NCI-H128 (cell line): ENCODE data around the gene CXXC1.
"Not testable (repeated sequence)": the region's sequence is repeated elsewhere in the genome, so short reads cannot be mapped to it uniquely, and the experiment has no call there.

ENCODE experiments used
- DNase-seq: peaks from one replicate; lab custom pipeline; 2025; ENCODE audit not compliant: unreplicated experiment; lab: John Stamatoyannopoulos, UW

The CXXC1 gene

DNA sequence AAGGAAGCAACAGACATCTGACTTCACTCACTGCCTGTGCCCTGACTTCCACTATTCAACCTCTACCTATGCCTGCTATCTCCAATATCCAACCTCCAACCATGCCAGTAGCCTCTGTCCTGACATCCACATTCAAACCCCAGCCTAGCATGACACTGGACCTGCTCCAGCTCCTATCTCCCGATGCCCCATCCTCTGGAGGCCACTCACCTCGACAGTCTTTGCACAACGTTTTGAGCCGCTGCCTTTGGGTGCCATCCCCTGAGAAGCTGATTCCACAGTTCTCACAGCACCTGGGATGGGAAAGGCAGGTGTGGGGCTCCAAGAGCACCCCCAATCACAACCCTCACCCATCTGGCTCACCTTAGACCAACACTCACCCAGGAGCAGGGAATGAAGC lies 11.0 kb downstream of the CXXC1 start:
- DNase-seq = no peak

DNA sequence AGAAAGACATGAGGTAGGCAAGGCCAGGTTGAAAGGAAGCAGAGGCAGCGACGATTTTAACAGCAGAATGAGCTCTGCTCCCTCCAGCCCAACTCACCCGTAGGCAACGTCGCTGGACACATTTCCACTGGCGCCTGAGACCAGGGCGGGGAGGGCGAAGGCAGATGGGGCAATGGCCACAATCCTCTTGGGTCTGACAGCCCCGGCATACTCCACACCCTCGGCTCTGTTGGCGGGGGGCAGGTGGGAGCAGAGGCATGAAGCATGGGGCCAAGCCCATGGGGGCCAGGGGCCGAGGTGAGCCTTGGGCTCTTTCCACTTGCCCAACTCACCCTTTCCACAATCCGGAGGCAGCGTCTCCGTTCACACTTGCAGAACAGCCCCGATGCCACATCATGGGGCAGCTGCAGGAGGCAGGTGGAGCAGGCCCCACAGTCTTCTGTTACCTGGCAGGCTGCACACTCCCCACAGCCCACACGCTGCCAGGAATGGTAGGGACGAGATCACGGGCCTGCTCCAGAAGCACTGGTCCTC lies 11.9 kb downstream of the CXXC1 start:
- no peak for DNase-seq

DNA sequence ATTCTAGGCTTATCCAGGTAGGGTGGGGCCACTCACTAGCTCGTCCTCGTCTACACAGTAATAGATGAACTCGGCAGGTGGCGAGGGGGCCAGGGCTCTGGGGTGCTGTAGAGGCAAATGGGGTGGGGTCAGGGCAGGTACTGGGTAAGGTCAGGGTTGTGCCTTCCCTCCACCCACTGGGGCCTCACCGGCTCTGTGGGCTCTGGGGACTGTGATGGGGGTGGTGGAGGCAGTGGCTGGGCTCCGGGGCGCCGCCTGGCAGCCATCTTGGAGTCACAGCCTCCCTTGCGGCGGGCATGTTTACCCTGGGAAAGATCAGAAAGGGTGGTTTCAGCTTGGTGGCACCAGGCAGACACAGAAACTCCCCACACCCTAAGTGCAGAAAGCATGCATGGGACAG lies 12.6 kb downstream of the CXXC1 start:
- no peak for DNase-seq

DNA sequence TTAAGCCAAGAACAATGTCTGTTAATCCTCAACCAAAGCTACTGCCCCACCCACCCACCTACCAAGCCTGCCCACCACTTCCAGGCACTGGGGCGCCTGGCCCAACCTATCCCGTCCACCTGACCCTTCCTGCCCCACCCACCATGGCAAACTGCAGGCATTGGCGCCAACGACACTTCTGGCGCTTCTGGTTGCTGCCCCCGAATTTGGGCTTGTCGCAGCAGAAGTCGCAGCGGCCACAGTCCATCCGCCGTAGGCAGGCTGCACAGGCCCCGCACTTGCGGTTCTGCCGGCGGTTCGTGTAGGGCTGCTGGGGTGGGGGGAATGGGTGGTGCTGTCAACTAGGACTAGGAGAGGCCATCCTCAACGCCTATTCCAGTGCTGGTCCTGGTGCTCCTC lies 13.4 kb downstream of the CXXC1 start:
- DNase-seq = no peak

DNA sequence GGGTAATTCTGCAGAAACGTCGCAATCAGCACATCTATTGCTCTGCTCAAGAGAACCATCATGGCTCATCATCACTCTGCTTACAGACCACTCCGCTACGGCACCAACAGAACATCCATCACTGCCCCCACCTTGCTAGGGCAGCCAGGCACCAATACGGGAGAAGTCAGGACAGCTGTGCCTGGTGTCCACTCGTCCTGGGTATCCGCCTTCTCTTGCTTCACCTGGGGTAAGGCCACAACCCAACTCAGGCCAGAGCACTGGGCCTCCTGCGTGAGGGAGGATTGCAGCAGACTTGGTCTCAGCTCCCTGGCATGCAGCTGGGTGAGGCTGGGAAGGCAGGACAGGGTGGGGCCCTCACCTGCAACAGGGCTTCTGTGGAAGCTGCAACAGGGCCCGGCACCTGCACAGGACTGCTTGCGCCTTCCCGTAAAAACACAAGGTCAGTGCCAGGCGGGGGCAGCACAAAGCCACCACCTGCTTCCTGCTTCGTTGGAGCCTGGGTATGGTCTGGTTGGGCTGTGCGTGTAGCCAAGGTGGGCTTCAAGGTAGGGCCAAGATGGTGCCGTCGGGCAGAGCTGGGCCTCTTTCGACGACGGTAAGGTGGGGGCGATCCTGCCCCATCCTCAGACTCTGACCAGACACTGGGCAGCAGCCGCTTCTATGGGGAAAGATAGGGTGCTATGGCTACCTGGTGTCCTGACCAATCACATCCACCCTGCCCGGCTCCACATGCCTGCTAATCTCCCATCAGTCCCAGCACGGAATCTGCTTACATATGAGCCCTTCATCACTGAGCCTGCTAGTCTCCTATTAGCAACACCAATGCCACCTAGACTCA lies 14.1 kb downstream of the CXXC1 start:
- no peak for DNase-seq

DNA sequence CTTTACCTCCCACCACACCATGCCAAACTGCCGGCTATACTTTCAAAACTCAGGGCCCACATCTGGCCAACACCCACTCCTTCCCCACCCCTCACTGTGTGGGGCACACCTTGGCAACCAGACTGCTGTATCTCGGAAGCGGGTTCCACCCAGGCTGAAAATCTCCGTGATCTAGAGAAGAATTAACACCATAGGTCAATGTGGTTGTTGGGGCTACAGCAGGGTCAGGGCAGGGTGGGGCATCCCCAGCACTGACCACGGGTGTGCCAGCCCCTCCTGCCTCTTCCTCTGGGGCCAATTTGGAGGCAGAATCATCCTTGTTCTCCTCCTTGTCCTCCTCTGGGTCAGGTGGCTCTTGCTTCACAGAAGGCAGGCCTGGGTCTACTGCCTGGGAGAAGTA lies 14.9 kb downstream of the CXXC1 start:
- no peak for DNase-seq

DNA sequence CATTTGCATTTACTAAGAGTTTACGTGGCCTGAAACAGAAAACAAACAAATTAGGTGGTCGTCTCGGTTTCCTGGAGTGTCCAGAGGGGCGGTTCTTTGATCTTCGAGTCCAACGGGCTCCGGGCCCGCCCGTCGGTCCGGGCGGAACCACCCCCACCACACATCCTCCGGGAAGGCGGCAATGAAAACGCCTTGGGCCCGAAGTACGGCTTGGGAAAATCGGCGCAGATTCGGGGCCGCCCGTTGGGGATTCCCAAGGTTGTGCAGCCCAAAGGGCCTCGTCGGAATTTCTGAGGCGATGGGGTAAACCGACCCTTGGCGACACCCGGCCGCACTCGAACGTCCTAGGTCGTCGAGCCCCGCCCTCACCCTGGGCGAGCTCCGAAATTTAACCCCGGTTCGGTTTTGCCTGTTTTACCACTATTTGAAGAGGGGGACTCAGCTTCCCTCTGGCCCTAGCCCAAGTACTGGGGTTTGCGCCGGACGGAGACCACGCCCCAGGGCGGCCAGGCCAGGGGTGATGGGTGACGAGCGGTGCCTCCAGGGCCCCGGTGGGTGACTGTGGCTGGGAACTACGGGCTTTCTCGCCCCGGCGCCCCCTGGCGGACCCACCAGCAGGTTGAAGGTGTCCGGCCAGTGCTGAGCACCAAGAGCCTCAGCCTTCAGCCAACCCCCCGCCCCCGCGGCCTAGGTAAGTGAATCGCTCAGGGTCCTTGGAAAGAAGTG lies 19.3 kb downstream of the CXXC1 start:
- no peak for DNase-seq

DNA sequence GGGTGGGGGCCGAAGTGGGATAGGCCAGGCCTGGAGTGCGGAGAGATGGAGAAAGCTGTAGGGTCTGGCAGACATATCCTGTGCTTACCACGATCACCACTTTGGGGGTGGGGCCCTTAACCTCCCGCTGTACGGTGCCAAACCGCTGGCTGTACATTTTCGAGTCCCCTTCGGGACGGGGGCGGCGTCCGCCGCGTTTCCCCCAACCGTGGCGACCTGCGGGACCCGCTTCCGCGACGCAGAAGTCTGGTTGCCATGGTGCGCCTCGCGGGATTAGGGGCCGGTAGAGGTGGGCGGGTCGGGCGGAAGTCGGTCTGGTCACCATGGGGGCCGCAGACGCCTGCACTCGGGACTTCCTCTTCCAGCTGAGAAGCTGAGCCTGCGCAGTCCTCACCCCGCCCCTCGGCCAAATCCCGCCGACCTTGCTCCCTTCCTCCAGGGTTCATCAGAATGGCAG lies 21.2 kb downstream of the CXXC1 start, which contains the start of gene CFAP53:
CFAP53 (minus strand) TSS at position 248 of the 457 bp plus-strand sequence; CDS start at position 157, 91 bp downstream.
- peak; percentile 48 for DNase-seq

DNA sequence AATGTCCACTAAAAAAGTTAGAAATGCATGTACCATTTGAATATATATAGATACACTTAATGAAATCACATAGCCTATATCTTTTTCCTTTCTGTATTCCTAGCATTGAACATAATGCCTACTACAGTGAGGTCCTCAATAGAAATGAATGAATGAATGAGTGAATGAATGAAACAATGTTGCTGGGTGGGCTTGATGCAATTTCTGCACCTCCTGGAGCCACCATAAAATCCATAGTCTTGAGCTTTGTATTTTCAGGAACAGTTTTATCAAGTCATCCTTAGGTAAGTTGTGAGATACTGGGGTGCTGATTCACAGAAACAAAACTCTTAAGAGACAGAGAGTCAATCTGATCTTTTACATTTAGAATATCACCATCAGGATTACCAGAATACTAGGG lies 24.5 kb downstream of the CXXC1 start:
- no peak for DNase-seq

DNA sequence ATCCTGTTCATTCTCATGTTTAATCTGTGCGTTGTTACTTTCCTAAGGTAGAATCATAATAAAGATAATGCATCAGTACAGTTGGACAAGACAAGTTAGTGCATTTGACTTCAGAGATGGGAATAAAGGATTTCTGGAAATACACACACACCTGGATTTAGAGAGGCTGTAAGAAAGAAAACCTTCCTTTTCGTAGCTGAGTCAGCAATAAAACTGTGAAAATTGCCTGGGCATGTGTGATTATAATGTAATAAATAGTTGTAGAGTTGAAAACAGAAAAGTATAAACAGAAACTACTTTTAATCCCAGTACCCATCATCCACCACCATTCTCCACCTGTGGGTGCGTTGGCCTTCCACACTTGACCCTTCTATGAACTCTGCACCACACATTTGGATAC lies 36.6 kb downstream of the CXXC1 start:
- no peak for DNase-seq

DNA sequence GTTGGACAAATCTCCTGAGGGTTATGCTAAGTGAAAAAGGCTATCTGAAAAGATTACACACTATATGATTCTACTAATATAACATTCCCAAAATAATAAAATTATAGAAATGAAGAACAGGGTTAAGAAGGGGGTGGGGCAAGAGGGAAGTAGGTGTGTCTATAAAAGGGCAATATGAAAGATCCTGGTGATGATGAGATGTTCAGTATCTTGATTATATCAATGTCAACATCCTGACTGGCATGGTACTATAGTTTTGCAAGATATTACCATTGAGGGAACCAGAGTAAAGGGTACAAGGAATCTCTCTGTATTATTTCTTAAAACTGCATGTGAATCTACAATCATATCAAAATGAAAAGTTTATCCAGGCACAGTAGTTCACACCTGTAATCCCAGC lies 37.9 kb downstream of the CXXC1 start:
- no peak for DNase-seq

DNA sequence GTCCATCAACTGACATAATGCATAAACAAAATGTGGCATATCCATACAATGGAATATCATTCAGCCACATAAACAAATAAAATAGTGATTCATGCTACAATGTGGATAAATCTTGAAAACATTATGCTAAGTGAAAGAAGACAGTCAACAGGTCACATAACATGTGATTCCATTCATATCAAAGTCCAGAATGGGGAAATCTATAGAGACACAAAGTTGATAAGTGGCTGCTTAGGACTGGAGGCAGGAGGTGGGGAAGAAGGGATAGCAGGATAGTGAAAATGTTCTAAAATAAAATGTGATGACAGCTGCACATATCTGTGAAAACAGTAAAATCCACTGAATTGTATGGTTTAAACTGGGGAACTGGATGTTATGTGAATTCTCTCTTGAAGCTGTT lies 39.9 kb downstream of the CXXC1 start:
- DNase-seq = no peak

DNA sequence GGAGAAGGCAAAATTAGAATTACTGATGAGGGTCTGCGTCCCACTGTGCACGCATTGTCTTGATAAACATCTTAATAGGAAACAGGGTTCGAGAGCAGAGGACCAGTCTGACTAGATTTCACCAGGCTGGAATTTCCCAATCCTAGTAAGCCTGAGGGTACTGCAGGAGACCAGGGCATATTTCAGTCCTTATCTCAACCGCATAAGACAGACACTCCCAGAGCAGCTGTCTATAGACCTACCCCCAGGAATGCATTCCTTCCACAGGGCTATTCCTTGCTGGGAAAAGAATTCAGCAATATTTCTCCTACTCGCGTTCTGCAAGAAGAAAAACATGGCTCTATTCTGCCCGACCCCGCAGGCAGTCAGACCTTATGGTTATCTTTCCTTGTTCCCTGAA lies 45.7 kb downstream of the CXXC1 start:
- DNase-seq = not testable (repeated sequence)

DNA sequence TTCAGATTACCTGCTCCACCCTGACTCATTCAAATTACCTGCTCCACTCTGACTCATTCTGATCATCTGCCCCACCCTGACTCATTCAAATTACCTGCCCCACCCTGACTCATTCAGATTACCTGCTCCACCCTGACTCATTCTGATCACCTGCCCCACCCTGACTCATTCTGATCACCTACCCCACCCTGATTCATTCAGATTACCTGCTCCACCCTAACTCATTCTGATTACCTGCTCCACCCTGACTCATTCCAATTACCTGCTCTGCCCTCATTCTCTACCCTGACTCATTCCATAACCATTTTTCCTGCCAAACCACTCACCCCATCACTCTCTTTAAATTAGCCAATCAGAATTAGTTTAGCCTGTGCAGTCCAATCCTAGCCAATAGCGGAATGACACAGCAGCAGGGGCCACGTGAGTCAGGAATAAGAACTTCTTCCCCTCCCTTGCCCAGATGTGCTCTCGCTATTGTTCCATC lies 47.4 kb downstream of the CXXC1 start:
- DNase-seq = no peak

DNA sequence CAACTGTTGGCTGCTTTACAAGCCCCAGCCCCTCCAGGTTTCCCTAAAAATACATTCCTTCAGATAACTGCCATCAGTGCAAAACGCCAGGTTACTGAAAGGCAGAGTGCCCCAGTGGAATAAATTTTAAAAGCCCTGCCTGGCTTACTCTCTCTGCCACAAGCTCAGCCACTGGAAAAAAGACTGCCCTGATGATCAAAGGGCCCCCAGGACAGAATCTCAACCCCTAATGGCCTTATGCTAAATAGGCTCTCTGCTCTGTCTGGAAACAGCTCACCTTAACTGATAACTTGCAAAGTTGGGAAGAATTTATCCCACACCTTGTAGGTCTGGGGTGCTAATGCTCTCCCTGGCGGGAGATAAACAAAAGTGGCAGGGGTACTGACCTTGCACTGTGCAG lies 55.1 kb downstream of the CXXC1 start:
- DNase-seq = no peak
